Right ventricle myocardium inferior (tissue), 1 donor: ENCODE results near the gene LRP6. TPM values are rescaled to one million over a fixed set of nuclear protein-coding genes. Genes with fewer than 3 reads are reported as not detected.
A peak's percentile ranks its signal among the peaks of the same experiment; 100 is the strongest.
"Not testable (repeated sequence)": the region's sequence is repeated elsewhere in the genome, so short reads cannot be mapped to it uniquely, and the experiment has no call there.

ENCODE experiments used
- ATAC-seq: fragments of 200-7000 bp; cut with Tn5 transposase; one replicate; pipeline ENCODE4 v1.9.1; 2020; ENCODE audit warnings: mild to moderate bottlenecking, moderate library complexity
- DNase-seq: peaks from one replicate; pipeline ENCODE4 v3.0.0; 2021; ENCODE audit errors: missing footprints
- intact Hi-C: fragments of 100-400 bp; cut with DNase I; formaldehyde crosslinking; loops from one replicate; pipeline ENCODE4 v1.11.0; 2022
- total RNA-seq: library from RNA; stranded (reverse); fragmentation: NEBNext Ultra II Directional; extraction: Animal tissue kit (Norgen Biotek cat#: 25700); gene quantifications from one replicate; pipeline ENCODE4 v1.2.1, GENCODE V29; 2021
- donor health status: DM: no; HTN: yes; CAD: no; lungs with severe emphysema.

Gene LRP6
- total RNA-seq, 1 donor from 2014 or later: 20.1 TPM

DNA sequence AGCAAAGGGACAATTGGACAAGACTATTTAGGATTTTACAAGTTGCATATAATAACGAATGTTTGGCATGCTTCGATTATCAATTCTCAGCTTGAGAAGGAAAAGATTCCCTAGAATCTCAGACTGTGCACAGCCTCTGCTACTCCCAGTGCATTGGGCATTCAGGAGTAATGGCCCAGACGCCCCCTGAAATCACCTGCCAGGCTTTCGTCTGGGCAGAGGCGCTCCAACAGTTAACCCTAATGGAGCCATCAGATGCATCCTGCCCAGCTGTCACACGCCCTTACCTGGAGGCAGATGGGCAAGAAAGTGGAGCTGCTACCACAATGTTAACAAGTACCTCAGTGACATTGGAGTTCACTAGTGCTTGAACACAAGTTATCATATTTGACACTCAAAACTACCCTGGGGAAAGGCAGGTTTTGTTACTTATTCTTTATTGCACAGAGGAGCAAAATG is 927 bp upstream of the LRP6 start:
- intact Hi-C loops: loop anchor here (5.0 to 10.0 kb wide), 3 partner anchors 60 to 183 kb away; no protein-coding TSS in a partner anchor
- ATAC-seq (no peak), DNase-seq (no peak)

DNA sequence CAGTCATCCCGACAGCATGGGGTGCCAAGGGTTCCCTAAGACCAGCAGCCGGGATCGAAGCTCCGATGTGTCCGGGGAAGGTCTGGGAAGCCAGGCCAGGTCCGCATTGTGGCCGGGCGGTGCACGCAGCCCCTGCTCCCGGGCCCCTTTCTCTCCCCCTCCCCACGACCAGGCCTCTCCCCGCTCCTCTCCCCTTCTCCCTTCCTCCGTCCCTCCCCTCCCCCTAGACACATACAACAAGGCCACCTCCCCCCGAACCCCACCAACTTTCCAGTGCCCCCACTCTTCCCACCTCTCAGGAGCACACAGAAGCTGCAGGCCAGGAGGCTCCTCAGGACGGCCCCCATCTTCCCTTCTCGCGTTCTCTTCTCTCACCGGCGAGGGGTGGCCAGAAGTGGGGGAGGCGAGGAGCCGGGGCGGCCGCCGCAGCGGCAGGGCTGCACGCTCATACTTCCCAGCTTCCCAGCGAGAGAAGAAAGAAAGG is 413 bp downstream of the LRP6 start:
- no peak for DNase-seq
- peak; percentile 11 for ATAC-seq
- intact Hi-C loops: loop anchor here (5.0 to 10.0 kb wide), 3 partner anchors 61 to 182 kb away; no protein-coding TSS in a partner anchor

DNA sequence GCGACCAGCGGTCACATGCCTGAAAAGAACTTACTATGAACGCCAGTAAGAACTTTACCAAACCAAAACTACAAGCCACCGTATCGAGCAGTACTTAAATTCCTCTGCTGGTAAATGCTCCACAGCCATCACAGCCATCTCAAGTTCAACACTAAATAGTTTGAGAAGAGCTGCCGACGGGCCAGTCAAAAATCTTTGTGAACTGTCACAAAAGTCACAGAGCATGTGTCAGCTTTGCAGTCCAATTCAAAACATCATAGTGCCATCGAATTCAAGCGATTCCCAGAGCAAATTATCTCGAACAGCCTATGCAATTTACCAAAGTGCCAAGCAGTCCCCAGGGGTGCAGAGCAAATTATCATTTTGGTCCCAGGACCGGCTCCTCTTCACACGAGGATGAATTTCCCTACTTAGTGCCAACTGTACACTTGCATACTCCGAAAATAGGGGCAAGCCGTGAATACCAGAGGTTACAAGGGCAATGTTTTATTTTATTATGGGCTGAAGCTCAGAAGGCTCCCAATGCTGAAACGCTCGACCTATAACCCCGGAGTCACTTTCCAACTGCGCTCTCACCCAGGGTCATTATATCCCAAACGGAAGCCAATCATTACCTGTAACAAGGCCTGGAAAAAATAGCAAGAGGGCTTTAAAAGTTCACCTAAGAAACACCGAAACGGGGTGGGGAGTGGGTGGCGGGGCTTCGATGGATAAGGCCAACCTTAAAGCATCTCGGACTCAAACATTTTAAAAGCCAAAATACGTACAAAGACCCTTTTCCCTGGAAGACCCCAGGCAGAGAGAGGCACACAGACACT is 1.1 kb downstream of the LRP6 start:
- DNase-seq: no peak
- intact Hi-C loops: loop anchor here (5.0 to 10.0 kb wide), 3 partner anchors 62 to 181 kb away; no protein-coding TSS in a partner anchor
- no peak for ATAC-seq

DNA sequence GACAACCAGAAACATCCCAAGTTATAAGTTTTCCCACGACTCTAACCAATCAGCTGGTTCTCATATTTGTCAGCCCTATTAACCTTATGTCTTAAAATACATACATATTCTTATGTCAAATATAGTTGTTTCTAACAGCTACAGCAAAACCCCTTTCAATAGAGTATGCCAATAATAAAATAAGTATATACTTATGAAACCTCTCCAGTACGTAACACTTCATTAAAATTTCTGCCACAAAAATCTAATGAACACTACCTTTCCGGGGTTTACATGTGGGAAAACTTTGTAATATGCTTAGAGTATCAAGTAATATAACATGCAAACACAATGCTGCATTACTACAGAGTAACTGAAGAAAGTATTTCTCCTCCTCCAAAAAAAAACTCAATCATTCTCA is 1.8 kb downstream of the LRP6 start:
- DNase-seq: no peak
- intact Hi-C loops: loop anchor here (5.0 to 10.0 kb wide), 3 partner anchors 62 to 180 kb away; no protein-coding TSS in a partner anchor
- ATAC-seq: no peak

DNA sequence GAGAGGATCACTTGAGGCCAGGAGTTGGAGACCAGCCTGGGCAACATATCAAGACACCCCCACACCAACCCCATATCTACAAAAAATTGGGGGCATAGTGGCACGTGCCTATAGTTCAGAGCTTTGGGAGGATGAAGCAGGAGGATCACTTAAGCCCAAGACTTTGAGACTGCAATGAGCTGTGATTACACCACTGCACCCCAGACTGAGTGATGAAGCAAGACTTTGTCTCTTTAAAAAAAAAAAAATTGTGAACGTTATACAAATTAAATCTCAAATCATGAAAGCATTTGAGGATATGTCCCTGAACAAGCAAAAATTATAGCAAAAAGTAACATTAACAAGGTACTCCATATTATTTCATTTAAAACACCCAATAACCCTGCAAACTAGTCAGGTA is 2.9 kb downstream of the LRP6 start:
- ATAC-seq (no peak), DNase-seq (no peak)
- intact Hi-C loops: loop anchor here (10.0 kb wide), 1 partner anchor 179 kb away; no protein-coding TSS in a partner anchor

DNA sequence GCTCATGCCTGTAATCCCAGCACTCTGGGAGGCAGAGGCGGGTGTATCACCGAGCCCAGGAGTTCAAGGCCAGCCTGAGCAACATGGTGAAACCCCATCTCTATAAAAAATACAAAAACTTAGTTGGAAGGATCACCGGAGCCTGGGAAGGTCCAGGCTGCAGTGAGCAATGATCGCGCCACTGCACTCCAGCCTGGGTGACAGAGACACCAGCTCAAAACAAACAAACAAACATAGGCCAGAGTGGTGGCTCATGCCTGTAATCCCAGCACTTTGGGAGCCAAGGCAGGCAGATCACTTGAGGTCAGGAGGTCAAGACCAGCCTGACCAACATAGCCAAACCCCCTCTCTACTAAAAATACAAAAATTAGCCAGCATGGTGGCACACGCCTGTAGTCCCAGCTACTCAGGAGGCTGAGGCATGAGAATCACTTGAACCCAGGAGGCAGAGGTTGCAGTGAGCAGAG is 10.5 kb downstream of the LRP6 start:
- intact Hi-C loops, DNase-seq, ATAC-seq: not testable (repeated sequence)

DNA sequence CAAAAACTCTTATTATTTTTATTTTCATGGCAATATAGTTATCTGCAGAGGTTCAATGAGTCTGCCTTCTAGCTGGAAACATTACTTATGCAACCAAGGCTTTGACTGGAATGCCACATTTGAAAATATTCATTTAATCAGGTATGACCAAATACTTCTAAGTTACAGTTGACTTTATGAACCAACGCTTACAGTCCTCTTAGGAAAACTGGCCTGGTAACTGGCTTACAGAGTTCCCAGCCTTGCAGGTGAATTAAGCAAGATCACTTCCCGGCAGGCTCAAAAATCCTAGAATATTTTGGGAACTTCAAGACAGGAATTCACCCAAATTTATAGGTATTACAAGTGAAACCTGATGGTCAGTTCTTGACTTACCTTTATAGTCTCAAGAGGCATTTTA is 12.3 kb downstream of the LRP6 start:
- intact Hi-C loops: no loop called here
- no peak for ATAC-seq
- DNase-seq: no peak

DNA sequence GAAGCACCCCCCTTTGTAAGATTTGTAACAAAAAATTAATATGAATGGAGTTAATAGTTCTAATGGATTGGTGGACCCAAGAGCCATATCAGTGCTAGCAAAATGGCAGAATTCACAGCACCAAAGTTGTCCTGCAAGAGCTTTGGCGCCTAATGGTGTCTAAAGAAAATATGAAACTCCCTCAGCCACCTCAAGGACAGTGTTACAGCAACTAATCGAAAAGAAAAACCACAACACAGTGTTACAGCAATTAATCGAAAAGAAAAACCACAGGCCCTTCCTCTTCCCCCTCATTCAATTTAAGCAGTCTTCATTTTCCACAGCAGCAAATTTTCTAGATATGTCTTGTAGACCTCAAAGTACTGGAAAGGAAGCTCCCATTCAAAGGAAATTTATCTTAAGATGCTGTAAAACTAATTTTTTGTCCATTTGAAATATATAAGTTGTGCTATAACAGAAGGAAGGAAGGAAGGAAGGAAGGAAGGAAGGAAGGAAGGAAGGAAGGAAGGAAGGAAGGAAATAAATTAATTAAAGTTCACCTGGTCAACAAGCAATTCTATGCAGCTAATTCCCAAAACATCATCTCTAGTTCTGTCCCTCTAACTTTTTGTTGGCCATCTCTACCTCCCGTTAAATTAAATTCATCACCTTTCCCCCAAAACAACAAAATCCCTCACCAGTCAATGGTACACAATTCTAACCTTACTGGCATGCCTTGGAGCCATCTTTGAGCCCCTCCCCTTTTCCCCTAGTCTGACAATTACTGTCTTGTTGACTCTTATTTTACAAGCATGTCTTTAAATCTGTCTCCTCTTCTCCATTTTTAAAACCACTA is 17.4 kb downstream of the LRP6 start:
- DNase-seq (no peak), ATAC-seq (no peak)
- intact Hi-C loops: no loop called here

DNA sequence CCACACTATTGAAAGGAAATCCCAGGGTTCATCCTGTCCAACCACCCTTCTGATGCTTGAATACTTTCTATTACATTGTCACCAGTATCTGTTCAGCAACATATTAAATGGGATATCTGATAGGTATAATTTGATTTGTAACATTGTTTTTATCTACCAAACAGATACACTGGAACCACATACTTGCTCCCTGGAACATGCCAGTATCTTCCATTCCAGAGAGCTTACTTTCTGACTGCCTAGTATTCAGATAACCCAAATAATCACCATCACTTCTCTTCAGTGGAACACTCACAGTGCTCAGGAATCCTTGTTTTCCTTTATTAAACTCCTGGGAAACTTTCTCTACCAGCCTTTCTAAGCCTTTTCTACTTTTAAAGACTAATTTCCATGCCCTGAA is 19.3 kb downstream of the LRP6 start:
- intact Hi-C loops: no loop called here
- ATAC-seq (no peak), DNase-seq (no peak)

DNA sequence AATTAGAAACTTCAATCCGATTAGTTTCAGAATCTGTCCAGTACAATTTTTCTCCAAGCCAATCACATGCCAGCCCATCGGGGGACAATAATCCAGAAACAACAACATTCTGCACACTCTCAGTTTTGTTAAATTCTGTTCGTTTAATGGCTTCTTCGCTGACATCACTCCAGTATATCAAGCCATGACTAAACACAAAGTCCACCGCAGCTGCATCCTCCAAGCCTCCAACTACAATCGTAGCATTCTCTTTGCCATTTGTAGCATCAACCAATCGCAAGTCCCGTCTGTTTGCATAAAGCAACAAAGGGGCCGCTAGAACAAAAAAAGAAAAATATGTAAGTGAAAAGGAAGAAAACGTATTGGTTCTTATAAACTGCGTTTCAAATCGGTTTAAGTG is 22.5 kb downstream of the LRP6 start:
- DNase-seq (no peak), ATAC-seq (no peak)
- intact Hi-C loops: no loop called here

DNA sequence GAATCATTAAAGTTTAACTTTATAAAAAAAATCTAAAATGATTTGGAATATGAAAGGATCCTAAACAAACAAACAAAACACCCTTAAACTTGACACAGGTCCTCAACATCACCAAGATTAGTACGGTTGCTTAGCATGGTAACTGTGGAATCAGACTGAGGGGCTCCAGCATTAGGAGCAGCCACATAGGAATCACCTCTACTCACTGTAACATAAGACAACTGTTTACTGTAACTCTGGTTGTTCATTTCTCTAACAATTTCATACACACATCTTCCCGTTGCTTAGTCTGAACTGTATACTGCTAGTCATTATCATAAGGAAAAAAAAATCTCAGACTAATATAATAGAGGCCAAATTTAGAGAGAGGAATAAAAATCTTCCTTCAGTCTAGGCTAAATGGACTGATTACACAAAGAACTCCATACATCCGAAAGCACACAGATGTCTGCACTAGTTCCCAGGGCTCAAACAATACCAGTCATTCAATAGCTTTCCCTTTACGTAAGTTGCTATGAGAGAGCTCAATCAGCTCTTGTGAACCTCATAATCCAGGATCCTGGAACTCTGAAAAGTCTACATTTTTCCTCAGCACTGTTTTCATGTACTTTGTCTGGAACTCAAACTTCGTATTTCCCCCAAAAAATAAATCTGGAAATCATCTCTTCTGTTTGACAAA is 26.0 kb downstream of the LRP6 start:
- ATAC-seq (no peak), DNase-seq (no peak)
- intact Hi-C loops: no loop called here

DNA sequence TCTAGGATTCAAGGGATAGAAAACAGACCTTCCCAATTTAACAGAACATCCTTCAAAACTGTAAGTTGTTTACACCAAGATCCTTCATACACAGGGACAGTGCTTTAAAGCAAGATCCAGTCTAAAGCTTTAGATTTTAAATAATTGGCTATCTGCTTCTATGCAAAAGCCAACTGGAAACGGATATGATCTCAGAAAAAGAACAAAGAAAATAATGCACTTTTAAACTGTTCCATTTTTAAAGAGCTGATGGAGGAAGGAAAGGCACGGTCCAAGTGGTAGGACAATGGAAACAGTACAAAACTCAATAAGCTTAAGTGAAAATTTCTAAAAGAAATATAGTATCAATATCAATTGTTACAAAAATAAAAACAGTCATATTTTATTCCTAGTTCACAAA is 27.7 kb downstream of the LRP6 start:
- intact Hi-C loops: no loop called here
- DNase-seq (no peak), ATAC-seq (no peak)

DNA sequence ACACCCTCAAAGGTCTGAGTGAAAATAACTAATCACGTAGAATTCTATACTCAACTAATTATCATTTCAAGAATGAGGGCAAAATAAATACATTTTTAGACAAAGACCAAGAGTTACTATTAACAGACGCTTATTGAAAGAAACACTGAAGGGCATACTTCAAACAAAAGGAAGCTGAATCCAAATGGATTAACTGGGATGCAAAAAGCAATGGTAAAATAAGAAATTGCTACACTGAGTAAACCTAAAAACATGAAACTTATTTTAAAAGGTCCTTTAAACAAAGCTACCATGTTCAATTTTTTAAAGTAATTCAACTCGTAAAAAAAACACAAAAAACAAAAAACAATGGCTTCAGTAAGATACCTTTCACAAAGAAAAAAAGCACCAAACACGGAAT is 28.2 kb downstream of the LRP6 start:
- ATAC-seq (no peak), DNase-seq (no peak)
- intact Hi-C loops: no loop called here

DNA sequence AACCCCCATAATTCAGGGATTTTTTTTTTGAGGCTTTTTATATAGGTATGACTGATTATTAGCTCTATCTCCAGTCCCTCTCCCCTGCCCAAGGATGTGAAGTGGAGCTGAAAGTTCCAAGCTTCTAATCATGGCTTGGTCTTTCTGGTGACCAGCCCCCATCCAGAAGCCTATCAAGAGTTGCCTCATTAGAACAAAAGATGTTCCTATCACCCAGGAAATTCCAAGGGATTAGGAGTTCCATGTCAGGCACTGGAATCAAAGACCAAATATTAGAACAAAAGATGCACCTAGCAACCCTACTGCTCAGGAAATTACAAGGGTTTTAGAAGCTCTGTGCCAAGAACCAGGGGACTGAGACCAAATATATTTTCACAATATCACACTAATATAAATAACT is 29.9 kb downstream of the LRP6 start:
- DNase-seq: no peak
- ATAC-seq: no peak
- intact Hi-C loops: no loop called here

DNA sequence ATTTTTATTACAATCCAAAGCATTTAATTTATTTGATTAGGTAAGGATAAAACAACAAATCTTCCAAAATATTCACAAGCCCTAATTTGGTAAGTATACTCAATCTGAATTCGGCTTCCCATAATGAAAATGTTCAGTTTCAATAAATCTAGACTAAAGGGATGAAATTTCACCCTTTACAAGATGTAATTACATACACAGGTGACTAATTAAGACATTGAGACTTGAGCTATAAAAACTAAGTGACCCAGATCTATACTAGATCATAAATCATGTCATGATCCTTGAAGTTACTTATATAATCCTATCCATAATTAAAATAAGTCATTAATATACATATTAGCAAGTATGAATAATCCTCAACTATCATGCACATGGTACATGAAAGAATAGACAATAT is 36.6 kb downstream of the LRP6 start:
- ATAC-seq: no peak
- intact Hi-C loops: no loop called here

DNA sequence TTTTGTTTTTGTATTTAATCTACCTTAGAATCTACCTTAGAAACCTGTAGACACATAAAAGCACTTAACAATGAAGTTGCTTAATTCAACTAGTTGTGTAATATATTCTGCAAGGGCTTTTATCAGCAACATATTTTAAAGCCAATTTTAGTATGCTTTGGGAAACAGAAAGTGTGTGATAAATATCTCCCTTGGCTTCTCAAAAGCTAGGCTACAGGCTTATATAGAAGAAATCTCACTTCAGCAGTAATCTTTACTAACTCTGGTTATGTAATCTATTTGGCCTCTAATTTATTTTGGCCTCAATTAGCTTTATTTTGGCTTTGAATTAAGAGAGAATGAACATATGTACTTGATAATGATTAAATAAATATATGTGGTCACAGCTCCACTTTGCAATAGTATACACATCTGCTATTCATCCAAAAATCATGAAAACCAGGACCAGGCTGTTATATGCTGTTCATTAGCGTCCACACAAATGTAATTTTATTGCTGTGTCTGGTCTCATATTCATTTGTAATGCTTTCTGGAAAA is 37.2 kb downstream of the LRP6 start:
- intact Hi-C loops: no loop called here
- no peak for ATAC-seq
- no peak for DNase-seq

More for the DNA sequence above, 36.6 kb downstream of the LRP6 start:
- no peak for DNase-seq

DNA sequence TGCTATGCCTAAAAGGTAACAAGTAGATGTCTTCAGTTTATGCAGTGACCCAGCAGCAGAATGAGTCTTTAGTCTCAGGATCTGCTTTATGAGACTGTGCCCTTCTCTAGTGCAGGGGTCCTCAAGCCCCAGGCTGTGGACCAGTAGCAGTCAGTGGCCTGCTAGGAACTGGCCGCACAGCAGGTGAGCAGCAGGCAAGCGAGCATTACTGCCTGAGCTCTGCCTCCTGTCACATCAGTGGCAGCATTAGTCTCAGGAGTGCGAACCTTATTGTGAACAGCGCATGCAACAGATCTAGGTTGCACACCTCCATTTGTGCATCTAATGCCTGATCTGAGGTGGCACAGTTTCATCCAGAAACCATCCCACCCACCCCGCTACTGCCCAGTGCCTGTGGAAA is 38.4 kb downstream of the LRP6 start:
- no peak for DNase-seq
- intact Hi-C loops: no loop called here
- ATAC-seq: no peak

DNA sequence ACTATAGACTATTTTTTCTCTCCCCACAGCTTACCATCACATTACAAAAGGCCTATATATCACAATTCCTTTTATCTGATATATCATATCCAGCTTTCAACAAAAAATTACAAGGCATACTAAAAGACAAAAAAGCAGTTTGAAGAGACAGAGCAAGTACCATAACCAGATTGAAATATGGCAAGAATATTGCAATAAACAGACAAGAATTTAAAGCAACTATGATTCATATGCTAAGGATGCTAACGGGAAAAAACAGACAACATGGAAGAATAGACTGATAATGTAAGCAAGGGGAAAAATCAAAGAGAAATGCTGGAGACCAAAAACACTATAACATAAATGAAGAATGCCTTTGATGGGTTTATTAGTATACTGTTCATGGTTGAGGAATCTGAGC is 40.7 kb downstream of the LRP6 start:
- DNase-seq (no peak), ATAC-seq (no peak)
- intact Hi-C loops: no loop called here
